GM21619 (cell line): ENCODE results near the gene SOX15.
"Not testable (repeated sequence)": the region's sequence is repeated elsewhere in the genome, so short reads cannot be mapped to it uniquely, and the experiment has no call there.

Experiments
- ATAC-seq: cut with Tn5 transposase; IDR thresholded peaks from one replicate; pipeline ENCODE4 v1.9.1; 2021; ENCODE audit not compliant: unreplicated experiment

Gene SOX15

GRCh38 chr17:7589891-7590691, at the start of gene SOX15:
SOX15 (minus strand) TSS chr17:7590094; CDS start chr17:7589676, 418 bp downstream.
- ATAC-seq = no peak

GRCh38 chr17:7636163-7636562, 46.3 kb upstream of the SOX15 start:
- ATAC-seq = no peak

- no peak for ATAC-seq
These were observed 44.5 kb upstream of the SOX15 start for GRCh38 chr17:7634384-7634783.

GRCh38 chr17:7633093-7633492, 43.2 kb upstream of the SOX15 start:
- ATAC-seq = no peak

- no peak for ATAC-seq
These were observed 42.6 kb upstream of the SOX15 start for GRCh38 chr17:7632492-7632894.

- no peak for ATAC-seq
These were observed 41.8 kb upstream of the SOX15 start for GRCh38 chr17:7631398-7632380.

- ATAC-seq = no peak
These were observed 40.2 kb upstream of the SOX15 start, which contains the start of gene SHBG for GRCh38 chr17:7629939-7630571. SHBG (plus strand) TSS chr17:7630135; CDS start chr17:7630173, 38 bp downstream.

- peak; percentile 89 for ATAC-seq
These were observed 37.6 kb upstream of the SOX15 start, which contains the start of gene SAT2 for GRCh38 chr17:7627250-7628121. SAT2 (minus strand) TSS chr17:7627821; CDS start chr17:7627635, 186 bp downstream.

GRCh38 chr17:7626956-7627249, 37.0 kb upstream of the SOX15 start:
- no peak for ATAC-seq

GRCh38 chr17:7626307-7626706, 36.4 kb upstream of the SOX15 start:
- ATAC-seq = no peak

GRCh38 chr17:7625749-7626148, 35.9 kb upstream of the SOX15 start:
- not testable (repeated sequence) for ATAC-seq

GRCh38 chr17:7623661-7624060, 33.8 kb upstream of the SOX15 start:
- ATAC-seq = no peak

GRCh38 chr17:7620835-7621234, 30.9 kb upstream of the SOX15 start:
- ATAC-seq = no peak

GRCh38 chr17:7618608-7619007, 28.7 kb upstream of the SOX15 start:
- ATAC-seq = no peak

GRCh38 chr17:7615265-7615747, 25.4 kb upstream of the SOX15 start:
- no peak for ATAC-seq

- ATAC-seq = peak; percentile 85
These were observed 24.8 kb upstream of the SOX15 start, which contains the start of gene FXR2 for GRCh38 chr17:7614425-7615264. FXR2 (minus strand) TSS chr17:7614897; CDS start chr17:7614532, 365 bp downstream.

- no peak for ATAC-seq
These were observed 24.0 kb upstream of the SOX15 start for GRCh38 chr17:7613769-7614424.

- ATAC-seq = no peak
These were observed 22.4 kb upstream of the SOX15 start for GRCh38 chr17:7612294-7612640.
